H1 (cell line): ENCODE results near the gene PROSER2. TPM values are rescaled to one million over a fixed set of nuclear protein-coding genes. Genes with fewer than 3 reads are reported as not detected.

Experiments
- CTCF ChIA-PET: fragments of 300-600 bp; sonication (Branson Sonifier 250); formaldehyde crosslinking; loops from one replicate; lab custom pipeline; 2021; ENCODE audit not compliant: partially characterized antibody; lab: Charles Lee
- POLR2A ChIA-PET: fragments of 300-600 bp; sonication (Branson Sonifier 250); formaldehyde crosslinking; loops from one replicate; lab custom pipeline; 2021; ENCODE audit warnings: inconsistent platforms; ENCODE audit not compliant: partially characterized antibody; lab: Charles Lee
- DNase-seq, 2 experiments: peaks; one replicate each; pipeline versions ENCODE4 v3.0.0 to v3.0.0-alpha.2; 2010 to 2022; ENCODE audit warnings: low spot score in 2 of 2, low read depth in 1 of 2, mixed read lengths in 1 of 2
- FAIRE-seq: peaks from 2 replicates; lab custom pipeline; 2011; peaks lifted over from hg19 to GRCh38; lab: Jason Lieb, UNC
- H2AFZ ChIP-seq: 2 replicates; pipeline ENCODE4 v1.8.1; 2012; ENCODE audit warnings: low read length, inconsistent platforms
- H2AK5ac ChIP-seq: 2 replicates; pipeline ENCODE4 v1.6.1; 2013; ENCODE audit warnings: low read depth, low read length
- H2BK120ac ChIP-seq: replicated peaks from 2 replicates; pipeline ENCODE3; 2013; ENCODE audit warnings: low read depth, low read length, inconsistent platforms
- H2BK12ac ChIP-seq: 2 replicates; pipeline ENCODE4 v1.6.1; 2013; ENCODE audit warnings: low read depth, low read length
- H2BK15ac ChIP-seq: 2 replicates; pipeline ENCODE4 v1.6.1; 2013; ENCODE audit warnings: low read length
- H2BK20ac ChIP-seq: 2 replicates; pipeline ENCODE4 v1.6.1; 2013; ENCODE audit warnings: low read length
- H2BK5ac ChIP-seq: 2 replicates; pipeline ENCODE4 v1.6.1; 2013; ENCODE audit warnings: low read depth, low read length
- H3K14ac ChIP-seq: 2 replicates; pipeline ENCODE4 v1.6.1; 2013; ENCODE audit warnings: inconsistent platforms; ENCODE audit not compliant: insufficient read length
- H3K18ac ChIP-seq: 2 replicates; pipeline ENCODE4 v1.6.1; 2013; ENCODE audit warnings: low read length; ENCODE audit errors: extremely low read depth
- H3K23ac ChIP-seq: 2 replicates; pipeline ENCODE4 v1.6.1; 2013; ENCODE audit warnings: inconsistent platforms; ENCODE audit not compliant: insufficient read length
- H3K23me2 ChIP-seq: 2 replicates; pipeline ENCODE4 v1.6.1; 2013; ENCODE audit warnings: low read depth, low read length
- H3K27ac ChIP-seq: 2 replicates; pipeline ENCODE4 v1.6.1; 2011; ENCODE audit warnings: low read depth, low read length, inconsistent platforms
- H3K27me3 ChIP-seq, 4 experiments: replicated peaks in 1 of 4; 1 replicate in 1 of 4; 2 replicates in 3 of 4; pipeline versions ENCODE4 v1.6.1 to v1.8.1; 2011 to 2013; ENCODE audit warnings: low read length in 3 of 4, mild to moderate bottlenecking in 3 of 4, inconsistent platforms in 2 of 4, mixed read lengths in 2 of 4, moderate library complexity in 1 of 4; ENCODE audit not compliant: control insufficient read depth in 3 of 4, insufficient read depth in 3 of 4; ENCODE audit errors: extremely low read depth in 1 of 4
- H3K36me3 ChIP-seq, 4 experiments: 2 replicates each; pipeline versions ENCODE4 v1.6.1 to v1.8.1; 2011 to 2013; ENCODE audit warnings: mild to moderate bottlenecking in 4 of 4, low read length in 3 of 4, moderate library complexity in 2 of 4, control low read depth in 1 of 4, inconsistent platforms in 1 of 4; ENCODE audit not compliant: insufficient read depth in 4 of 4, control insufficient read depth in 2 of 4
- H3K4ac ChIP-seq: replicated peaks from 2 replicates; pipeline ENCODE3; 2013; ENCODE audit warnings: low read length, low read depth, mixed read lengths, inconsistent platforms; ENCODE audit not compliant: insufficient read length
- H3K4me1 ChIP-seq, 4 experiments: replicated peaks in 1 of 4; 1 replicate in 1 of 4; 2 replicates in 3 of 4; pipeline versions ENCODE4 v1.6.1 to v1.8.1; 2011 to 2013; ENCODE audit warnings: low read length in 3 of 4, inconsistent platforms in 2 of 4, mixed read lengths in 1 of 4; ENCODE audit not compliant: insufficient read depth in 4 of 4, control insufficient read depth in 3 of 4
- H3K4me2 ChIP-seq, 2 experiments: 2 replicates each; pipeline versions ENCODE4 v1.6.1 to v1.8.1; 2011 to 2013; ENCODE audit warnings: low read depth in 2 of 2, low read length in 2 of 2, control low read depth in 1 of 2, inconsistent platforms in 1 of 2, mild to moderate bottlenecking in 1 of 2; ENCODE audit not compliant: insufficient read depth in 1 of 2
- H3K4me3 ChIP-seq, 4 experiments: fragments of 200-600, 300-600 bp in 1 of 4; sonication (generic), shearing (Covaris generic), sonication (Bioruptor Twin) in 1 of 4; 2 replicates each; pipeline versions ENCODE4 v1.5.1 to v1.8.1; 2011 to 2016; ENCODE audit warnings: low read length in 4 of 4, low read depth in 3 of 4, control low read depth in 2 of 4, inconsistent platforms in 2 of 4, mild to moderate bottlenecking in 2 of 4, mixed read lengths in 1 of 4, moderate library complexity in 1 of 4; ENCODE audit not compliant: insufficient read depth in 2 of 4; ENCODE audit errors: extremely low read depth in 1 of 4
- H3K56ac ChIP-seq: replicated peaks from 2 replicates; pipeline ENCODE3; 2013; ENCODE audit warnings: low read depth, mild to moderate bottlenecking, mixed read lengths, low read length, inconsistent platforms; ENCODE audit not compliant: insufficient read length
- H3K79me1 ChIP-seq: 2 replicates; pipeline ENCODE4 v1.6.1; 2013; ENCODE audit warnings: low read depth, low read length, control low read depth
- H3K79me2 ChIP-seq, 2 experiments: 2 replicates each; pipeline versions ENCODE4 v1.6.1 to v1.8.1; 2012 to 2013; ENCODE audit warnings: low read length in 2 of 2, mild to moderate bottlenecking in 2 of 2, inconsistent platforms in 1 of 2; ENCODE audit not compliant: insufficient read depth in 2 of 2, control insufficient read depth in 1 of 2
- H3K9ac ChIP-seq, 4 experiments: replicated peaks in 1 of 4; 1 replicate in 1 of 4; 2 replicates in 3 of 4; pipeline versions ENCODE4 v1.6.1 to v1.8.1; 2011 to 2013; ENCODE audit warnings: low read depth in 3 of 4, low read length in 3 of 4, control low read depth in 2 of 4, mild to moderate bottlenecking in 2 of 4, moderate library complexity in 2 of 4, inconsistent platforms in 1 of 4; ENCODE audit errors: extremely low read depth in 1 of 4
- H3K9me3 ChIP-seq, 2 experiments: 2 replicates each; pipeline versions ENCODE4 v1.6.1 to v1.8.1; 2012 to 2013; ENCODE audit warnings: mild to moderate bottlenecking in 2 of 2, moderate library complexity in 2 of 2, control low read depth in 1 of 2, inconsistent platforms in 1 of 2, low read depth in 1 of 2, low read length in 1 of 2, mixed read lengths in 1 of 2; ENCODE audit not compliant: insufficient read depth in 2 of 2
- H4K20me1 ChIP-seq, 2 experiments: replicated peaks in 1 of 2; 2 replicates each; pipeline versions ENCODE3 to v1.8.1; 2011 to 2013; ENCODE audit warnings: inconsistent platforms in 2 of 2, low read length in 2 of 2, mild to moderate bottlenecking in 1 of 2; ENCODE audit not compliant: insufficient read depth in 2 of 2, control insufficient read depth in 1 of 2
- H4K5ac ChIP-seq: 2 replicates; pipeline ENCODE4 v1.6.1; 2013; ENCODE audit warnings: low read length, low read depth, mixed read lengths, inconsistent platforms; ENCODE audit not compliant: insufficient read length
- H4K8ac ChIP-seq: 2 replicates; pipeline ENCODE4 v1.8.0; 2013; ENCODE audit warnings: mild to moderate bottlenecking, moderate library complexity, low read length, inconsistent platforms; ENCODE audit not compliant: insufficient read depth; ENCODE audit errors: extremely low read depth
- H4K91ac ChIP-seq: replicated peaks from 2 replicates; pipeline ENCODE3; 2013; ENCODE audit warnings: low read length, mixed read lengths, inconsistent platforms; ENCODE audit not compliant: insufficient read length
- JUND ChIP-seq: IDR thresholded peaks from 2 replicates; pipeline ENCODE4 v1.6.1; 2011; ENCODE audit warnings: mild to moderate bottlenecking, improper control_type of control experiment, low read length
- POU5F1 ChIP-seq: IDR thresholded peaks from 2 replicates; pipeline ENCODE4 v1.6.1; 2011; ENCODE audit warnings: low read depth, mild to moderate bottlenecking, low read length, moderate library complexity
- RNF2 ChIP-seq: fragments of 200-900, 300-1000 bp; sonication (generic); IDR thresholded peaks from 2 replicates; pipeline ENCODE4 v1.7.1; 2016; ENCODE audit warnings: borderline replicate concordance, low read depth, mild to moderate bottlenecking, antibody characterized with exemption, low read length; ENCODE audit not compliant: poor library complexity, severe bottlenecking; ENCODE audit errors: missing control alignments
- SIN3A ChIP-seq, 2 experiments: IDR thresholded peaks in 1 of 2; conservative IDR thresholded peaks in 1 of 2; 2 replicates each; pipeline ENCODE4 v1.6.1; 2011 to 2012; ENCODE audit warnings: low read length in 2 of 2, improper control_type of control experiment in 1 of 2, low read depth in 1 of 2, mild to moderate bottlenecking in 1 of 2
- TAF7 ChIP-seq: optimal IDR thresholded peaks from 2 replicates; pipeline ENCODE3; 2011; ENCODE audit warnings: low read depth, mild to moderate bottlenecking, inconsistent platforms, low read length, moderate library complexity, borderline replicate concordance
- WGBS, 2 experiments: shearing (Covaris generic) in 1 of 2; methylation state at CpG; one replicate each; pipeline versions ENCODE4 v1.1.6 to v1.1.7; 2013 to 2015; ENCODE audit warnings: low lambda C conversion rate in 2 of 2, mixed read lengths in 2 of 2, inconsistent platforms in 1 of 2, low coverage in 1 of 2, missing lambda C conversion rate in 1 of 2; ENCODE audit not compliant: insufficient replicate concordance in 2 of 2, insufficient coverage in 1 of 2, insufficient read length in 1 of 2; ENCODE audit errors: extremely low coverage in 1 of 2, missing lambda C conversion rate in 1 of 2; 5-methylcytosine and 5-hydroxymethylcytosine counted together
- polyA plus RNA-seq, 7 experiments: library from polyadenylated mRNA; depleted of rRNA in 3 of 7; stranded (reverse) in 5 of 7; unstranded in 2 of 7; fragments of >200 nt in 5 of 7; fragments of 200-250 nt in 2 of 7; gene quantifications; 1 replicate in 5 of 7; 2 replicates in 1 of 7; 4 replicates in 1 of 7; pipeline versions ENCODE4 v1.2.1 to v1.2.3, GENCODE V29; 2011 to 2013; ENCODE audit warnings: missing spikeins in 2 of 7, mixed read lengths in 2 of 7
- total RNA-seq: library from RNA; stranded (reverse); fragmentation: NEBNext Ultra II Directional; extraction: Animal tissue kit (Norgen Biotek cat#: 25700); gene quantifications from 2 replicates; pipeline ENCODE4 v1.2.1, GENCODE V29; 2021
- TF ChIP-seq, protein P1 (sequence below), 3 experiments: IDR thresholded peaks; 1 replicate in 2 of 3; 2 replicates in 1 of 3; pipeline versions ENCODE4 v1.5.1 to v1.6.1; 2011; ENCODE audit warnings: low read length in 3 of 3, mild to moderate bottlenecking in 3 of 3, inconsistent platforms in 2 of 3, low read depth in 1 of 3, moderate library complexity in 1 of 3; ENCODE audit not compliant: insufficient read depth in 1 of 3; ENCODE audit errors: control extremely low read depth in 1 of 3
- TF ChIP-seq, protein P2 (sequence below): IDR thresholded peaks from 2 replicates; pipeline ENCODE4 v1.6.1; 2012; ENCODE audit warnings: inconsistent platforms

Gene PROSER2
- total and polyA plus RNA-seq, 2 of the 8 experiments (the other 6 are each of a cell fraction or from before 2014, with no cell fraction given): 3.9 to 13.7 TPM

DNA sequence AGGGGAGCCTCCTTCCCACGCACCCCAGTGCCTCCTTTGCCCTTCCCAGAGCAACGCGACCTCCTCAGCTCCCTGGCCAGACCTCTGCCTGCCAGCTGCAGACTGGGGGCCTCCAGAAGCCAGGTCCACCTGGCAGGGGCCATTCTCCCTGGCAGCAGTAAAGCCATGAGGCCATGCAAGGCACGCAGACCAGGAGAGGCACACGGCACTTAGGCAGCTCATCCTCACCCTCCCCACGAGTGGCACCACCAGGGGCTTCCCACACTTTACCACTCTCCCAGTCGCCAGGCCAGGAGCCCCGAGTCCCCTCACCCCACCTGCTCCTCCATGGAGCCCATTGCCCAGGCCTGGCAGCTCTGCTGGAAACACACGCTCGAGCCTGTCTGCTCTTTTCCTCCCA, 85.4 kb downstream of the PROSER2 start:
- no peaks in the 10 kb centered on the region for H4K20me1 ChIP-seq
- no peaks in the 10 kb centered on the region for H3K23me2 ChIP-seq
- H4K5ac ChIP-seq: no peak overlapping the region
- H2BK120ac ChIP-seq: no peak overlapping the region
- no peak overlapping the region for H2AK5ac ChIP-seq
- H4K8ac ChIP-seq: peak overlapping the region; percentile 68
- H2BK5ac ChIP-seq: no peak overlapping the region
- H3K14ac ChIP-seq: no peak overlapping the region
- H3K56ac ChIP-seq: no peak overlapping the region
- no peak overlapping the region for H2BK12ac ChIP-seq
- no peak overlapping the region for H3K4me2 ChIP-seq
- H3K9ac ChIP-seq: no peak overlapping the region
- H3K4me1 ChIP-seq: no peaks in the 10 kb centered on the region; a peak in 2 of 7 replicates
- no peak for FAIRE-seq
- POLR2A ChIA-PET: interaction anchor here (1.4 kb wide), 1 partner anchor 10 kb away, joined by 3 read pairs; no protein-coding TSS in a partner anchor
- no peak overlapping the region for H2BK15ac ChIP-seq
- H3K36me3 ChIP-seq: no peaks in the 10 kb centered on the region
- DNase-seq: no peak
- H3K79me1 ChIP-seq: no peaks in the 10 kb centered on the region
- no peak overlapping the region for H3K23ac ChIP-seq
- no peak overlapping the region for H3K4me3 ChIP-seq
- no peak overlapping the region; the same call in 1 of the 2 replicates for H3K18ac ChIP-seq
- WGBS, 2 experiments: 92% methylated on average over 10 of the region's 10 CpGs; no CpG with 5 or more reads in 1 of the 2 experiments
- no peaks in the 10 kb centered on the region for H3K9me3 ChIP-seq
- no peak overlapping the region for H2AFZ ChIP-seq
- CTCF ChIA-PET: interaction anchor here (0.9 to 1.7 kb wide), 8 partner anchors 12 to 126 kb away, joined by 3 to 8 read pairs (median 3); no protein-coding TSS in a partner anchor
- TF ChIP-seq POU5F1 (no peak), SIN3A (conservative IDR thresholded peaks at IDR 0.05 in 1 of 2, IDR thresholded peaks at IDR 0.05 in 1 of 2; ENCODE audit: low read depth in 1 of 2, low read length in 2 of 2) (no peak), RNF2 (no peak), JUND (no peak), TAF7 (no peak)
- TF ChIP-seq, protein P1, sequence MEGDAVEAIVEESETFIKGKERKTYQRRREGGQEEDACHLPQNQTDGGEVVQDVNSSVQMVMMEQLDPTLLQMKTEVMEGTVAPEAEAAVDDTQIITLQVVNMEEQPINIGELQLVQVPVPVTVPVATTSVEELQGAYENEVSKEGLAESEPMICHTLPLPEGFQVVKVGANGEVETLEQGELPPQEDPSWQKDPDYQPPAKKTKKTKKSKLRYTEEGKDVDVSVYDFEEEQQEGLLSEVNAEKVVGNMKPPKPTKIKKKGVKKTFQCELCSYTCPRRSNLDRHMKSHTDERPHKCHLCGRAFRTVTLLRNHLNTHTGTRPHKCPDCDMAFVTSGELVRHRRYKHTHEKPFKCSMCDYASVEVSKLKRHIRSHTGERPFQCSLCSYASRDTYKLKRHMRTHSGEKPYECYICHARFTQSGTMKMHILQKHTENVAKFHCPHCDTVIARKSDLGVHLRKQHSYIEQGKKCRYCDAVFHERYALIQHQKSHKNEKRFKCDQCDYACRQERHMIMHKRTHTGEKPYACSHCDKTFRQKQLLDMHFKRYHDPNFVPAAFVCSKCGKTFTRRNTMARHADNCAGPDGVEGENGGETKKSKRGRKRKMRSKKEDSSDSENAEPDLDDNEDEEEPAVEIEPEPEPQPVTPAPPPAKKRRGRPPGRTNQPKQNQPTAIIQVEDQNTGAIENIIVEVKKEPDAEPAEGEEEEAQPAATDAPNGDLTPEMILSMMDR (IDR thresholded peaks at IDR 0.05; ENCODE audit: control extremely low read depth in 1 of 3, insufficient read depth in 1 of 3, low read depth in 1 of 3, low read length in 3 of 3): no peak
- TF ChIP-seq, protein P2, sequence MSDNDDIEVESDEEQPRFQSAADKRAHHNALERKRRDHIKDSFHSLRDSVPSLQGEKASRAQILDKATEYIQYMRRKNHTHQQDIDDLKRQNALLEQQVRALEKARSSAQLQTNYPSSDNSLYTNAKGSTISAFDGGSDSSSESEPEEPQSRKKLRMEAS: no peak
- no peaks in the 10 kb centered on the region for H3K79me2 ChIP-seq
- H2BK20ac ChIP-seq: no peak overlapping the region
- no peak overlapping the region for H4K91ac ChIP-seq
- no peaks in the 10 kb centered on the region for H3K27me3 ChIP-seq
- H3K27ac ChIP-seq: no peak overlapping the region
- H3K4ac ChIP-seq: no peak overlapping the region
